Memory B cell (primary cell): ENCODE data around the gene UBASH3B.

Source experiments
- ATAC-seq: fragments of 150-1000 bp; cut with Tn5 transposase; 2 replicates; pipeline ENCODE4 v1.10.0; 2021; ENCODE audit warnings: low read depth, mild to moderate bottlenecking, moderate library complexity
- DNase-seq, 2 donors: peaks; one replicate each; pipeline ENCODE4 v3.0.0; 2022; ENCODE audit warnings: low spot score in 2 of 2
- H3K27ac Mint-ChIP-seq: one replicate; pipeline ENCODE4 v1.8.0; 2022; ENCODE audit warnings: mild to moderate bottlenecking, moderate library complexity, mixed read lengths
- H3K27me3 Mint-ChIP-seq: one replicate; pipeline ENCODE4 v1.8.0; 2022; ENCODE audit warnings: mixed read lengths
- H3K36me3 Mint-ChIP-seq: one replicate; pipeline ENCODE4 v1.8.0; 2022; ENCODE audit warnings: mild to moderate bottlenecking, mixed read lengths
- H3K4me1 Mint-ChIP-seq: one replicate; pipeline ENCODE4 v1.8.0; 2022; ENCODE audit warnings: mixed read lengths
- H3K4me3 Mint-ChIP-seq: one replicate; pipeline ENCODE4 v1.8.0; 2022; ENCODE audit warnings: mild to moderate bottlenecking, moderate library complexity, mixed read lengths
- H3K9me3 Mint-ChIP-seq: one replicate; pipeline ENCODE4 v1.8.0; 2022; ENCODE audit warnings: mixed read lengths

UBASH3B gene

GRCh38 chr11:122659676-122660554, 4.4 kb downstream of the UBASH3B start:
- no peak for ATAC-seq

GRCh38 chr11:122661182-122661945, 5.8 kb downstream of the UBASH3B start:
- H3K4me1 Mint-ChIP-seq: peaks cover 9% of the 10 kb centered on the region
- ATAC-seq (no peak), DNase-seq (no peak)
- no peak overlapping the region for H3K4me3 Mint-ChIP-seq
- no peaks in the 10 kb centered on the region for H3K9me3 Mint-ChIP-seq
- H3K36me3 Mint-ChIP-seq: no peaks in the 10 kb centered on the region
- no peaks in the 10 kb centered on the region for H3K27me3 Mint-ChIP-seq
- no peak overlapping the region for H3K27ac Mint-ChIP-seq

More at GRCh38 chr11:122659676-122660554, 4.4 kb downstream of the UBASH3B start:
- DNase-seq: no peak
- H3K27me3 Mint-ChIP-seq: peaks cover 3% of the 10 kb centered on the region
- peaks cover 14% of the 10 kb centered on the region for H3K4me1 Mint-ChIP-seq
- no peaks in the 10 kb centered on the region for H3K9me3 Mint-ChIP-seq
- no peaks in the 10 kb centered on the region for H3K36me3 Mint-ChIP-seq
- H3K27ac Mint-ChIP-seq: no peak overlapping the region
- no peak overlapping the region for H3K4me3 Mint-ChIP-seq

- Mint-ChIP-seq H3K4me1 (peaks cover 8% of the 10 kb centered on the region), H3K27me3 (peaks cover 2% of the 10 kb centered on the region), H3K27ac (no peak overlapping the region), H3K4me3 (no peak overlapping the region), H3K36me3 (peaks cover 2% of the 10 kb centered on the region), H3K9me3 (no peaks in the 10 kb centered on the region)
- ATAC-seq (no peak), DNase-seq (no peak)
Measured at GRCh38 chr11:122663056-122663740, 7.7 kb downstream of the UBASH3B start.

GRCh38 chr11:122663764-122664163, 8.2 kb downstream of the UBASH3B start:
- no peak overlapping the region for H3K4me3 Mint-ChIP-seq

GRCh38 chr11:122664188-122664587, 8.7 kb downstream of the UBASH3B start:
- ATAC-seq: no peak
- Mint-ChIP-seq H3K36me3 (peaks cover 3% of the 10 kb centered on the region), H3K4me3 (no peak overlapping the region), H3K27ac (no peak overlapping the region), H3K27me3 (peaks cover 3% of the 10 kb centered on the region), H3K4me1 (peaks cover 10% of the 10 kb centered on the region), H3K9me3 (peaks cover under 1% of the 10 kb centered on the region)
- DNase-seq: no peak

More at GRCh38 chr11:122663764-122664163, 8.2 kb downstream of the UBASH3B start:
- Mint-ChIP-seq H3K36me3 (peaks cover 2% of the 10 kb centered on the region), H3K9me3 (no peaks in the 10 kb centered on the region), H3K27me3 (peaks cover 2% of the 10 kb centered on the region), H3K4me1 (peaks cover 10% of the 10 kb centered on the region), H3K27ac (no peak overlapping the region)
- ATAC-seq (no peak), DNase-seq (no peak)

GRCh38 chr11:122665861-122666260, 10.3 kb downstream of the UBASH3B start:
- Mint-ChIP-seq H3K4me3 (no peak overlapping the region), H3K4me1 (peaks cover 5% of the 10 kb centered on the region)

GRCh38 chr11:122666743-122667142, 11.2 kb downstream of the UBASH3B start:
- Mint-ChIP-seq H3K27ac (no peak overlapping the region), H3K27me3 (peaks cover 4% of the 10 kb centered on the region)

More at GRCh38 chr11:122665861-122666260, 10.3 kb downstream of the UBASH3B start:
- Mint-ChIP-seq H3K27me3 (peaks cover 4% of the 10 kb centered on the region), H3K36me3 (peaks cover 6% of the 10 kb centered on the region), H3K9me3 (peaks cover 4% of the 10 kb centered on the region), H3K27ac (no peak overlapping the region)
- DNase-seq: no peak
- ATAC-seq: no peak

GRCh38 chr11:122668562-122669090, 13.1 kb downstream of the UBASH3B start:
- H3K4me1 Mint-ChIP-seq: peaks cover 5% of the 10 kb centered on the region

More at GRCh38 chr11:122666743-122667142, 11.2 kb downstream of the UBASH3B start:
- H3K4me3 Mint-ChIP-seq: peak overlapping the region; percentile 49
- ATAC-seq (no peak), DNase-seq (no peak)
- H3K36me3 Mint-ChIP-seq: peaks cover 6% of the 10 kb centered on the region
- H3K4me1 Mint-ChIP-seq: peaks cover 5% of the 10 kb centered on the region
- peaks cover 4% of the 10 kb centered on the region for H3K9me3 Mint-ChIP-seq

GRCh38 chr11:122670131-122670530, 14.6 kb downstream of the UBASH3B start:
- Mint-ChIP-seq H3K4me3 (no peak overlapping the region), H3K4me1 (peaks cover 6% of the 10 kb centered on the region), H3K9me3 (peaks cover 4% of the 10 kb centered on the region), H3K27ac (no peak overlapping the region), H3K27me3 (peaks cover 4% of the 10 kb centered on the region), H3K36me3 (peaks cover 8% of the 10 kb centered on the region)
- ATAC-seq: no peak
- DNase-seq: no peak

More at GRCh38 chr11:122668562-122669090, 13.1 kb downstream of the UBASH3B start:
- peaks cover 8% of the 10 kb centered on the region for H3K36me3 Mint-ChIP-seq
- DNase-seq (no peak), ATAC-seq (no peak)
- peaks cover 4% of the 10 kb centered on the region for H3K9me3 Mint-ChIP-seq
- no peak overlapping the region for H3K4me3 Mint-ChIP-seq
- H3K27ac Mint-ChIP-seq: no peak overlapping the region
- peaks cover 4% of the 10 kb centered on the region for H3K27me3 Mint-ChIP-seq

GRCh38 chr11:122671400-122671891, 15.9 kb downstream of the UBASH3B start:
- peaks cover 8% of the 10 kb centered on the region for H3K36me3 Mint-ChIP-seq

GRCh38 chr11:122672892-122673291, 17.4 kb downstream of the UBASH3B start:
- H3K4me1 Mint-ChIP-seq: peaks cover 8% of the 10 kb centered on the region
- H3K4me3 Mint-ChIP-seq: no peak overlapping the region
- ATAC-seq (no peak), DNase-seq (no peak)
- H3K36me3 Mint-ChIP-seq: peaks cover 6% of the 10 kb centered on the region
- H3K9me3 Mint-ChIP-seq: peaks cover 4% of the 10 kb centered on the region
- no peak overlapping the region for H3K27ac Mint-ChIP-seq
- H3K27me3 Mint-ChIP-seq: peaks cover 2% of the 10 kb centered on the region

More at GRCh38 chr11:122671400-122671891, 15.9 kb downstream of the UBASH3B start:
- H3K27me3 Mint-ChIP-seq: peaks cover 4% of the 10 kb centered on the region
- no peak overlapping the region for H3K27ac Mint-ChIP-seq
- ATAC-seq: no peak
- peaks cover 11% of the 10 kb centered on the region for H3K4me1 Mint-ChIP-seq
- H3K4me3 Mint-ChIP-seq: no peak overlapping the region
- DNase-seq: no peak
- H3K9me3 Mint-ChIP-seq: peaks cover 4% of the 10 kb centered on the region

- Mint-ChIP-seq H3K36me3 (peaks cover 6% of the 10 kb centered on the region), H3K27me3 (peaks cover 2% of the 10 kb centered on the region), H3K27ac (no peak overlapping the region), H3K4me1 (peaks cover 6% of the 10 kb centered on the region), H3K9me3 (peaks cover 4% of the 10 kb centered on the region), H3K4me3 (no peak overlapping the region)
- ATAC-seq (no peak), DNase-seq (no peak)
Measured at GRCh38 chr11:122673701-122674100, 18.2 kb downstream of the UBASH3B start.

GRCh38 chr11:122676638-122677037, 21.1 kb downstream of the UBASH3B start:
- Mint-ChIP-seq H3K4me1 (peaks cover 6% of the 10 kb centered on the region), H3K4me3 (no peak overlapping the region), H3K27ac (no peak overlapping the region), H3K9me3 (no peaks in the 10 kb centered on the region), H3K27me3 (peaks cover 3% of the 10 kb centered on the region), H3K36me3 (peaks cover 2% of the 10 kb centered on the region)
- DNase-seq (no peak), ATAC-seq (no peak)
